Measurements from ENCODE around the gene PIAS1. TPM values are rescaled to one million over a fixed set of nuclear protein-coding genes. Genes with fewer than 3 reads are reported as not detected.

Gene PIAS1
- polyA plus RNA-seq, 2 of the 4 experiments (the other 2 are of a cell fraction): 23.2 to 49.5 TPM

DNA sequence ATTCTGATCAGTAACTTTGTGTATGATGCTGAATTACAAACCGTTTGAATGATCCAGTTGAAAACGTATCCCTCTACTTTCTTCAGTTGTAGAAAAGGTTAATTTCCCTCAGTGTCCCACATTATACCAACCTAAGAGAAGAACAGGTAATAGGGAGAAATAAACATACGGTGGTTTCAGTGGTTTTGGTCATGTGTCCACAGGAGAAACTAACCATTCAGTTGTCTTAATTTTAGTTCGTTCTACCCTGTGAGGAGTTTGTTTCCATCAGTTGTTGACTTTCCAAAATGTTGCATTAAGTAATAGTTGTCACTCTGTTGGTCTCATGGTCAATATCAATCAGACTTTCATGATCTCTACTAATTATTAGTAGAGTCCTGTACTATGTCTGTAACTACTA, 135.9 kb downstream of the PIAS1 start:
- ATAC-seq: no peak
- no peak for DNase-seq (ENCODE audit: low read depth in 1 of 2, low spot score in 1 of 2)
- no peak for TF ChIP-seq SREBF2 (IDR thresholded peaks at IDR 0.05)
- TF ChIP-seq, protein P1, sequence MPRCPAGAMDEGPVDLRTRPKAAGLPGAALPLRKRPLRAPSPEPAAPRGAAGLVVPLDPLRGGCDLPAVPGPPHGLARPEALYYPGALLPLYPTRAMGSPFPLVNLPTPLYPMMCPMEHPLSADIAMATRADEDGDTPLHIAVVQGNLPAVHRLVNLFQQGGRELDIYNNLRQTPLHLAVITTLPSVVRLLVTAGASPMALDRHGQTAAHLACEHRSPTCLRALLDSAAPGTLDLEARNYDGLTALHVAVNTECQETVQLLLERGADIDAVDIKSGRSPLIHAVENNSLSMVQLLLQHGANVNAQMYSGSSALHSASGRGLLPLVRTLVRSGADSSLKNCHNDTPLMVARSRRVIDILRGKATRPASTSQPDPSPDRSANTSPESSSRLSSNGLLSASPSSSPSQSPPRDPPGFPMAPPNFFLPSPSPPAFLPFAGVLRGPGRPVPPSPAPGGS (IDR thresholded peaks at IDR 0.05): no peak
- TF ChIP-seq, protein P2, sequence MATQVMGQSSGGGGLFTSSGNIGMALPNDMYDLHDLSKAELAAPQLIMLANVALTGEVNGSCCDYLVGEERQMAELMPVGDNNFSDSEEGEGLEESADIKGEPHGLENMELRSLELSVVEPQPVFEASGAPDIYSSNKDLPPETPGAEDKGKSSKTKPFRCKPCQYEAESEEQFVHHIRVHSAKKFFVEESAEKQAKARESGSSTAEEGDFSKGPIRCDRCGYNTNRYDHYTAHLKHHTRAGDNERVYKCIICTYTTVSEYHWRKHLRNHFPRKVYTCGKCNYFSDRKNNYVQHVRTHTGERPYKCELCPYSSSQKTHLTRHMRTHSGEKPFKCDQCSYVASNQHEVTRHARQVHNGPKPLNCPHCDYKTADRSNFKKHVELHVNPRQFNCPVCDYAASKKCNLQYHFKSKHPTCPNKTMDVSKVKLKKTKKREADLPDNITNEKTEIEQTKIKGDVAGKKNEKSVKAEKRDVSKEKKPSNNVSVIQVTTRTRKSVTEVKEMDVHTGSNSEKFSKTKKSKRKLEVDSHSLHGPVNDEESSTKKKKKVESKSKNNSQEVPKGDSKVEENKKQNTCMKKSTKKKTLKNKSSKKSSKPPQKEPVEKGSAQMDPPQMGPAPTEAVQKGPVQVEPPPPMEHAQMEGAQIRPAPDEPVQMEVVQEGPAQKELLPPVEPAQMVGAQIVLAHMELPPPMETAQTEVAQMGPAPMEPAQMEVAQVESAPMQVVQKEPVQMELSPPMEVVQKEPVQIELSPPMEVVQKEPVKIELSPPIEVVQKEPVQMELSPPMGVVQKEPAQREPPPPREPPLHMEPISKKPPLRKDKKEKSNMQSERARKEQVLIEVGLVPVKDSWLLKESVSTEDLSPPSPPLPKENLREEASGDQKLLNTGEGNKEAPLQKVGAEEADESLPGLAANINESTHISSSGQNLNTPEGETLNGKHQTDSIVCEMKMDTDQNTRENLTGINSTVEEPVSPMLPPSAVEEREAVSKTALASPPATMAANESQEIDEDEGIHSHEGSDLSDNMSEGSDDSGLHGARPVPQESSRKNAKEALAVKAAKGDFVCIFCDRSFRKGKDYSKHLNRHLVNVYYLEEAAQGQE (IDR thresholded peaks at IDR 0.05): no peak
- no peak for TF ChIP-seq PHF8 (IDR thresholded peaks at IDR 0.05; ENCODE audit: borderline replicate concordance, low read depth)
- TF ChIP-seq CHD2 (IDR thresholded peaks at IDR 0.05; ENCODE audit: low read length, partially characterized antibody): no peak
- no peak for TF ChIP-seq RFX5 (IDR thresholded peaks at IDR 0.05)
- TF ChIP-seq, protein P3, sequence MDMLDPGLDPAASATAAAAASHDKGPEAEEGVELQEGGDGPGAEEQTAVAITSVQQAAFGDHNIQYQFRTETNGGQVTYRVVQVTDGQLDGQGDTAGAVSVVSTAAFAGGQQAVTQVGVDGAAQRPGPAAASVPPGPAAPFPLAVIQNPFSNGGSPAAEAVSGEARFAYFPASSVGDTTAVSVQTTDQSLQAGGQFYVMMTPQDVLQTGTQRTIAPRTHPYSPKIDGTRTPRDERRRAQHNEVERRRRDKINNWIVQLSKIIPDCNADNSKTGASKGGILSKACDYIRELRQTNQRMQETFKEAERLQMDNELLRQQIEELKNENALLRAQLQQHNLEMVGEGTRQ (IDR thresholded peaks at IDR 0.05): no peak
- TF ChIP-seq ZC3H11A (IDR thresholded peaks at IDR 0.05): no peak
- no peak for TF ChIP-seq JUNB (IDR thresholded peaks at IDR 0.05)
- no peak for TF ChIP-seq RCOR1 (IDR thresholded peaks at IDR 0.05; ENCODE audit: low read depth, low read length)
- no peak for TF ChIP-seq SMC3 (IDR thresholded peaks at IDR 0.05)
- no peak for TF ChIP-seq HOXB5 (CRISPR knock-in tag; IDR thresholded peaks at IDR 0.05)
- TF ChIP-seq MAFK (IDR thresholded peaks at IDR 0.05; ENCODE audit: partially characterized antibody): no peak
- Histone ChIP-seq H3K9me3 (no peaks in the 10 kb centered on the region), H3K27ac (no peak overlapping the region), H3K4me3 (no peak overlapping the region), H3K4me1 (no peaks in the 10 kb centered on the region), H3K4me2 (no peak overlapping the region)
- CTCF ChIA-PET: no interaction called here
- WGBS (ENCODE audit: missing lambda C conversion rate): 93% methylated on average over 4 of the region's 4 CpGs
- POLR2A ChIA-PET: no interaction called here
- peak; percentile 51 for FAIRE-seq

DNA sequence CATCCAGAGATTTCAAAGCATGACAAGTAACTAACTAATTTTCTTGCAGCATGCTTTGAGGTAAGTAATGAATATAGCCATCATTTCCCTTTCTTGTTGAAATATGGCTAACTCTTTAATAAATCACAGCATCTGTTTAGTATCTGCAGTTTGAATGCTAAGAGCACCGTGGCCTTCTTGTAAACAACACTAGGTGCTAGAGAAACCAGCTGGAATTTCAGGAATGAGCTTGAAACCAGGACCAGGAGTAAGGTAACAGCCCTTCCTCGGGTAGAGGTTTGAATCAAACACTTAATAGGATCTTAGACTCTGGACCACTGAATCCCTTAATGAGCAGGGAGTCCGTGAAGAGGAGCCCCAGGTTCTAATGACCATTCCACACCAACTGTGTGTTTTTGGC, 137.4 kb downstream of the PIAS1 start:
- TF ChIP-seq NR3C1 (IDR thresholded peaks at IDR 0.05) (no peak), POLR2A (IDR thresholded peaks at IDR 0.05; ENCODE audit: low read length) (no peak), CBX2 (IDR thresholded peaks at IDR 0.05; ENCODE audit: borderline replicate concordance, low read depth) (no peak)
- WGBS (ENCODE audit: missing lambda C conversion rate): 80% methylated on average over 3 of the region's 3 CpGs
- no peak overlapping the region for H3K4me2 ChIP-seq
- ChIA-PET POLR2A (no interaction called here), CTCF (interaction anchor here (0.9 to 1.0 kb wide), 3 partner anchors 17 to 733 kb away, joined by 3 read pairs; no protein-coding TSS in a partner anchor)
- DNase-seq (ENCODE audit: low read depth in 1 of 2, low spot score in 1 of 2) (no peak), ATAC-seq (no peak), FAIRE-seq (peak; percentile 68)
- no peak overlapping the region for H3K27ac ChIP-seq
- no peaks in the 10 kb centered on the region for H3K9me3 ChIP-seq
- no peak overlapping the region for H3K4me3 ChIP-seq
- no peaks in the 10 kb centered on the region for H3K4me1 ChIP-seq

DNA sequence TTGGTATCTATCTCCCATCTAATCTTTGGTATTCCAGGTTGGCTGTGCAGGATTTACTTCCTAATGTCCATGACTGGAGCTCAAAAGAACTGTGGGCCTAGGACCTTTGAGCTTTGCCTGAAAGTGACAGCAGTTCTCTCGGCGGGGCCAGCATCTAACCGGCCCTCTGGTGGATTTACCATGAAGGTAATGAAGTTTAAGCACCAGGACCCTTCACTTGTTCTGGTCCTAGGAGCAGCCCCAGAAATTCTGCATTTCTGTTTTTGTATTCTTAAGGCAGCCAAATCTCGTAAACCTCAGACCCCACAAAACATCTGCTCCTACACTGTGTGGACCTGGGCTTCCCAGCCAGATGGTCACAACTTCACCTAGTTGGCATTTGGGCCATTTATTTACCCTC, 138.0 kb downstream of the PIAS1 start:
- FAIRE-seq (no peak), DNase-seq (ENCODE audit: low read depth in 1 of 2, low spot score in 1 of 2) (no peak), ATAC-seq (peak in 1 of 2 experiments; percentile 9; a peak in 2 of 6 replicates)
- WGBS (ENCODE audit: missing lambda C conversion rate): 93% methylated on average over 4 of the region's 4 CpGs
- TF ChIP-seq POLR2AphosphoS2 (conservative IDR thresholded peaks at IDR 0.05; ENCODE audit: low read length): 0 out of 2 replicates have a peak, but pooled peaks have one; percentile 35
- TF ChIP-seq NR3C1 (IDR thresholded peaks at IDR 0.05): no peak
- H3K4me3 ChIP-seq: no peak overlapping the region
- H3K27ac ChIP-seq: no peak overlapping the region
- H3K4me1 ChIP-seq: no peaks in the 10 kb centered on the region
- no peak overlapping the region for H3K4me2 ChIP-seq
- no peaks in the 10 kb centered on the region for H3K9me3 ChIP-seq
- ChIA-PET POLR2A (no interaction called here), CTCF (interaction anchor here (0.9 to 1.0 kb wide), 2 partner anchors 18 to 733 kb away, joined by 3 read pairs; no protein-coding TSS in a partner anchor)
